PFSK-1 (cell line): ENCODE data around the gene SCAF1.

Experiments used
- FOXP2 ChIP-seq: optimal IDR thresholded peaks from 2 replicates; pipeline ENCODE3; 2011; ENCODE audit warnings: borderline replicate concordance, control low read depth, inconsistent platforms; ENCODE audit not compliant: insufficient read depth; ENCODE audit errors: extremely low read length, extremely low read depth
- POLR2AphosphoS5 ChIP-seq: IDR thresholded peaks from 2 replicates; pipeline ENCODE4 v1.6.1; 2012; ENCODE audit warnings: low read depth, mild to moderate bottlenecking, control low read depth, low read length, moderate library complexity
- SIN3A ChIP-seq: IDR thresholded peaks from 2 replicates; pipeline ENCODE4 v1.6.1; 2012; ENCODE audit warnings: mild to moderate bottlenecking, low read length, moderate library complexity, borderline replicate concordance; ENCODE audit not compliant: insufficient read depth
- TAF1 ChIP-seq: IDR thresholded peaks from 2 replicates; pipeline ENCODE4 v1.6.1; 2012; ENCODE audit warnings: low read length, control low read depth, borderline replicate concordance; ENCODE audit not compliant: insufficient read depth
- TF ChIP-seq, protein P1 (sequence below), 2 experiments: IDR thresholded peaks; 2 replicates each; pipeline versions ENCODE4 v1.6.1 to v1.8.0; 2011 to 2012; ENCODE audit warnings: low read depth in 2 of 2, low read length in 2 of 2, control low read depth in 1 of 2, inconsistent platforms in 1 of 2, mild to moderate bottlenecking in 1 of 2, moderate library complexity in 1 of 2; ENCODE audit not compliant: insufficient read depth in 1 of 2

Gene SCAF1

GRCh38 chr19:49597703-49597974 lies 44.4 kb upstream of the SCAF1 start:
- no peak for TF ChIP-seq POLR2AphosphoS5
- TF ChIP-seq, protein P1, sequence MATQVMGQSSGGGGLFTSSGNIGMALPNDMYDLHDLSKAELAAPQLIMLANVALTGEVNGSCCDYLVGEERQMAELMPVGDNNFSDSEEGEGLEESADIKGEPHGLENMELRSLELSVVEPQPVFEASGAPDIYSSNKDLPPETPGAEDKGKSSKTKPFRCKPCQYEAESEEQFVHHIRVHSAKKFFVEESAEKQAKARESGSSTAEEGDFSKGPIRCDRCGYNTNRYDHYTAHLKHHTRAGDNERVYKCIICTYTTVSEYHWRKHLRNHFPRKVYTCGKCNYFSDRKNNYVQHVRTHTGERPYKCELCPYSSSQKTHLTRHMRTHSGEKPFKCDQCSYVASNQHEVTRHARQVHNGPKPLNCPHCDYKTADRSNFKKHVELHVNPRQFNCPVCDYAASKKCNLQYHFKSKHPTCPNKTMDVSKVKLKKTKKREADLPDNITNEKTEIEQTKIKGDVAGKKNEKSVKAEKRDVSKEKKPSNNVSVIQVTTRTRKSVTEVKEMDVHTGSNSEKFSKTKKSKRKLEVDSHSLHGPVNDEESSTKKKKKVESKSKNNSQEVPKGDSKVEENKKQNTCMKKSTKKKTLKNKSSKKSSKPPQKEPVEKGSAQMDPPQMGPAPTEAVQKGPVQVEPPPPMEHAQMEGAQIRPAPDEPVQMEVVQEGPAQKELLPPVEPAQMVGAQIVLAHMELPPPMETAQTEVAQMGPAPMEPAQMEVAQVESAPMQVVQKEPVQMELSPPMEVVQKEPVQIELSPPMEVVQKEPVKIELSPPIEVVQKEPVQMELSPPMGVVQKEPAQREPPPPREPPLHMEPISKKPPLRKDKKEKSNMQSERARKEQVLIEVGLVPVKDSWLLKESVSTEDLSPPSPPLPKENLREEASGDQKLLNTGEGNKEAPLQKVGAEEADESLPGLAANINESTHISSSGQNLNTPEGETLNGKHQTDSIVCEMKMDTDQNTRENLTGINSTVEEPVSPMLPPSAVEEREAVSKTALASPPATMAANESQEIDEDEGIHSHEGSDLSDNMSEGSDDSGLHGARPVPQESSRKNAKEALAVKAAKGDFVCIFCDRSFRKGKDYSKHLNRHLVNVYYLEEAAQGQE (IDR thresholded peaks at IDR 0.05; ENCODE audit: insufficient read depth in 1 of 2, low read depth in 2 of 2, low read length in 2 of 2): no peak
- no peak for TF ChIP-seq TAF1
- TF ChIP-seq SIN3A: no peak
- TF ChIP-seq FOXP2: no peak

DNA sequence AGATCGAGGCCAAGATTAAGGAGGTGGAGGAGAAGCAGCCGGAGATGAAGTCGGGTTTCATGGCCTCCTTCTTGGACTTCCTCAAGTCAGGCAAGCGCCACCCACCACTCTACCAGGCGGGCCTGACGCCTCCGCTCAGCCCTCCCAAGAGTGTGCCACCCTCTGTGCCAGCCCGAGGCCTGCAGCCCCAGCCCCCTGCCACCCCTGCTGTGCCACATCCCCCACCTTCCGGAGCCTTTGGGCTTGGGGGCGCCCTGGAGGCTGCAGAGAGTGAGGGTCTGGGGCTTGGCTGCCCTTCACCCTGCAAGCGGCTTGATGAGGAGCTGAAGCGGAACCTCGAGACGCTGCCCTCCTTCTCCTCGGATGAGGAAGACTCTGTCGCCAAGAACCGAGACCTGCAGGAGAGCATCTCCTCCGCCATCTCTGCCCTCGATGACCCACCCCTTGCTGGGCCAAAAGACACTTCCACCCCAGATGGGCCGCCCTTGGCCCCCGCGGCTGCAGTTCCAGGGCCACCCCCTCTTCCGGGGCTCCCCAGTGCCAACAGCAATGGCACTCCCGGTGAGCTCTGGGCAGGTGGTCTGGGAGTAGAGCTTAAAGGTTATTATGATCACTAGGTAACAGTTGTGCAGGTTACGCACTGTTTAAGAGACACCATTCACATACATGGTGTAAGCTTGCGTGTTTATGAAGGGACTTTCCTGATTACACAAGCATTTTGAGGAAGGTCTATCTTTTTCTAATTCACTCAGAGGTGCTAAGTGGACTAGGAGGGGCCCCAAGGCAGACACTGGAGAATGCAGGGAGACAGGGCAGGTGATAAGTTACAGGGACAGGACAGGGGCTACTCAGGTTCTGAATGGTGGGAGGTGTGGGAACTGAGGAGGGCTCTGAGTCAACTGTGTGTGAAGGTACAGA lies 42.4 kb upstream of the SCAF1 start:
- TF ChIP-seq, protein P1 (IDR thresholded peaks at IDR 0.05; ENCODE audit: insufficient read depth in 1 of 2, low read depth in 2 of 2, low read length in 2 of 2): no peak
- no peak for TF ChIP-seq TAF1
- TF ChIP-seq SIN3A: no peak
- no peak for TF ChIP-seq FOXP2
- TF ChIP-seq POLR2AphosphoS5: 0 out of 2 replicates have a peak, but pooled peaks have one; percentile 9

GRCh38 chr19:49601482-49602038 lies 40.4 kb upstream of the SCAF1 start:
- TF ChIP-seq FOXP2: no peak
- no peak for TF ChIP-seq SIN3A
- no peak for TF ChIP-seq POLR2AphosphoS5
- no peak for TF ChIP-seq TAF1
- TF ChIP-seq, protein P1 (IDR thresholded peaks at IDR 0.05; ENCODE audit: insufficient read depth in 1 of 2, low read depth in 2 of 2, low read length in 2 of 2): no peak

DNA sequence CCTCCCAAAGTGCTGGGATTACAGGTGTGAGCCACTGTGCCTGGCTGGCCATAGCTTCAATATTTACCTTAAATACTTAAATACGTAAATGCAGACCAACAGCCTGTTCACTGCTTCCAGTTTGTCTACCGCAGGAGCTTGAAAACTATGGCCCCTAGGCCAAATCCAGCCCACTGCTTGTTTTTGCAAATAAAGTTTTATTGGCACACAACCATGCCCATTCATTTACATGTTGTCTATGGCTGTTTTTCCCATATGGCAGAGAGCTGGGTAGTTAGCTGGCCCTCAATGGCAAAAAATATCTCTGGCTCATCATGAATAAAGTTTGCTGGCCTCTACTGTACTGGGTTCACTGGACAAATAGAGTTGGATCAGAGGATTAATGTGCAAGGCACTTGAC lies 39.2 kb upstream of the SCAF1 start:
- no peak for TF ChIP-seq TAF1
- TF ChIP-seq SIN3A: no peak
- TF ChIP-seq, protein P1 (IDR thresholded peaks at IDR 0.05; ENCODE audit: insufficient read depth in 1 of 2, low read depth in 2 of 2, low read length in 2 of 2): no peak
- TF ChIP-seq FOXP2: no peak
- no peak for TF ChIP-seq POLR2AphosphoS5

DNA sequence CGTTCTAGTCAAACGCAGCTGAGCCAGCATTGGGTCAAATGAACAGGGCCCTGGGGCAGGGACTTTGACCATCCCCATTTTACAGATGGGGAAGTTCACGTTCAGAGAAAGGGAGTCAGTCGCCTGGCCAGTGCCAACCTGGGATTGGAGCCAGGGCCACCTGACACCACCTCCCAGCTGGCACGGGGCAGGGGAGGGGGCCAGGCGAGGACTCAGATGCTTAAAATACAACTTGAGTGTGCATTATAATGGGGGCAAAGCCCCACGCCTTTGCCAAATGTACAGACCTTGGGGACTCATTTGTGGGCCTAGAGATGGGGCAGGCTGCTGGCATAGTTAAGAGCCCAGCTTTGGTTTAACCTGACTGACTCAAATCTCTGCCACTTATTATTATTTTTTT lies 36.4 kb upstream of the SCAF1 start:
- no peak for TF ChIP-seq SIN3A
- no peak for TF ChIP-seq TAF1
- TF ChIP-seq FOXP2: no peak
- no peak for TF ChIP-seq POLR2AphosphoS5
- TF ChIP-seq, protein P1 (IDR thresholded peaks at IDR 0.05; ENCODE audit: insufficient read depth in 1 of 2, low read depth in 2 of 2, low read length in 2 of 2): no peak
